Superior temporal gyrus (tissue), 1 donor: ENCODE results near the gene FCGR3A.
"Not testable (repeated sequence)": the region's sequence is repeated elsewhere in the genome, so short reads cannot be mapped to it uniquely, and the experiment has no call there.

Source experiments
- DNase-seq: peaks from one replicate; pipeline ENCODE4 v3.0.0-alpha.2; 2016; ENCODE audit errors: extremely low spot score

The FCGR3A gene

DNA sequence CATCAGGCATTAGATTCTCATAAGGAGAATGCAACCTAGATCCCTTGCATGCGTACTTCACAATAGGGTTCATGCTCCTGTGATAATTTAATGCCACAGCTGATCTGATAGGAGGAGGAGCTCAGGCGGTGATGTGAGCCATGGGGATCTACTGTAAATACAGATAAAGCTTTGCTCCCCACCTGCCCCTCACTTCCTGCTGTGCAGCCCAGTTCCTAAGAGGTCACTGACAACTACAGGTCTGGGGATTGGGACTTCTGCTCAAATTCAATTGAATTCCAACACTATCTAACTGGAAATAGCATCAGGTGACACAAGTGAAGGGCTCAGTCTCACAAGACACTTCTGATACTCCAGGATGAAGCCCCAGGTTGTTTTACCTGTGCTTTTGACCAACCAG is 7.4 kb upstream of the FCGR3A start:
- not testable (repeated sequence) for DNase-seq

DNA sequence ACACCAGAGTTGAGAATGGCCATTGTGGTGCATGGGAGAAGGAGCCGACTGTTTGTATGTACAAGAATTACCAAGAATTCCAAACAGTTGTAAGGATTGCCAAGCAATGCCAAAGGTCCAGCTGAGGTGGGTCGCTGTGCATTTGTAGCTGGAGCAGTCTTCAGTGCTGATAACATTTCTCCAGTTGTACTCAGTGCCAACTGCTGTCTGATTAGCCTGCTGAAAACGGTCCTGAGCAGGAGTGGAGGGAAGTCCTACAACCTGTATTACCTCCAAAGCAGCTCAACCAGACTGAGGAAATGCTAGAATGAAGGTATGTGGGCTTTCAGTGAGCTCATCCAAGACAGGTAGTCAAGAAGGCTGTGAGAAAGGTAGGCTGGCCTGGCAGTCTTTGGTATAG is 6.5 kb upstream of the FCGR3A start:
- not testable (repeated sequence) for DNase-seq

DNA sequence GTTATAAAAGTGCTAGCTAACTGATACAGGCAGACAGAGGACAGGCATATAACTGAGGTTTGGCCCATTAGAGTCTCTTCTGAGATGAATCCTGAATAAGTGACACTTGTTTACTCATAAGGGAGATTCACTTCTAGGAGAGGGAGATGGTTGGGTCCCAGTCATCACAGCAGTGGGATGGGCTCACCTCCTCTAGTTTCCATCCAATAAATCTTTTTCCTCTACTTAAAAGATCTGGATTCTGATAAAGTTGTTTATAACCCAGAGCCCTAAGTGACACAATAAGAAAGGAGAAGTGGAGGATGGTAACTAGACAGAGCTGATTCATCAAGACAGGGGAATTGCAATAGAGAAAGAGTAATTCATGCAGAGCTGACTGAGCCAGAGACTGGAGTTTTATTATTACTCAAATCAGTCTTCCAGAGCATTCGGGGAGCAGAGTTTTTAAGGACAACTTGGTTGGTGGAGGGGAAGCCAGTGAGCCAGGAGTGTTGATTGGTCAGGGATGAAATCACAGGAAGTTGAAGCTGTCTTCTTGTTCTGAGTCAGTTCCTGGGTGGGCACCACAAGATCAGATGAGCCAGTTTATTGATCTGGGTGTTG is 5.3 kb upstream of the FCGR3A start:
- DNase-seq: not testable (repeated sequence)

- DNase-seq: not testable (repeated sequence)
Observed at GRCh38 chr1:161554340-161554739, 4.7 kb upstream of the FCGR3A start.

DNA sequence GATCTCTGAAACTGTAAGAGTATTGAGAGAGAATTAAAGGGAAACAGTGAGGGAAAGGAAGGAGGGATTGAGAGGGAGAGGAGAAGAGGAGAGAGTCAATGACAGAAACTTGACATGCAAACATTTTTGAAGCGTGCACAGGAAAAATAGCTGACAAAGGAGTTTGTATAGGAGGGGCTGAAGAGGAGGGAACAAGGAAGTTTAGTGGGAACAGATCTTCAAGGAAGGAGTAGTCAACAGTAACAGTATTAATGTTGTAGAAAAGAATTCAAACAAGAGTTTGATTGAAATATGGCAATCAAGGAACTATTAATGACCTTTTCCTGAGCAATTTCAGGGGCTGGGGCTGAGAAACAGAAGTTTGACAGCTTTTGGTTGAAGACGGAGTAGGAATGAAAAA is 4.0 kb upstream of the FCGR3A start:
- DNase-seq: not testable (repeated sequence)

DNA sequence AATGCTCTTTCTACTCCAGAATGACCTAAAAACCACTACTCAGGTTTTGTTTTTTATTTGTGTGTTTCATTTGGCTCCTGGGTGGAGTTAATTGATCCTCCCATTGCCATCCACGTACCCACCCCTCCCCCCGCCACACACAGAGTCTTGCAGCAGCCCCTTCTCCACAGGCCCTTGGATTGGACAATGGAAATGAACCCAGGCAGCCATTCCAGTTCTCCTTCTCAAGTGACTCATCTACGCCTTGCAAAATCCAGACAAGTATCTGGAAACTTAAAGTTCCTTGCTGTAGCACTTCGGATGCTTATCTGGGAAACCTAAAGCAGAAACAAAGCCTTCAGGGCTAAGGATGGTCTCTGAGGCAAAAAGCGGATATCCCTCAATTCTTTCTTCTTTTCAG is 1.3 kb upstream of the FCGR3A start:
- DNase-seq: not testable (repeated sequence)

DNA sequence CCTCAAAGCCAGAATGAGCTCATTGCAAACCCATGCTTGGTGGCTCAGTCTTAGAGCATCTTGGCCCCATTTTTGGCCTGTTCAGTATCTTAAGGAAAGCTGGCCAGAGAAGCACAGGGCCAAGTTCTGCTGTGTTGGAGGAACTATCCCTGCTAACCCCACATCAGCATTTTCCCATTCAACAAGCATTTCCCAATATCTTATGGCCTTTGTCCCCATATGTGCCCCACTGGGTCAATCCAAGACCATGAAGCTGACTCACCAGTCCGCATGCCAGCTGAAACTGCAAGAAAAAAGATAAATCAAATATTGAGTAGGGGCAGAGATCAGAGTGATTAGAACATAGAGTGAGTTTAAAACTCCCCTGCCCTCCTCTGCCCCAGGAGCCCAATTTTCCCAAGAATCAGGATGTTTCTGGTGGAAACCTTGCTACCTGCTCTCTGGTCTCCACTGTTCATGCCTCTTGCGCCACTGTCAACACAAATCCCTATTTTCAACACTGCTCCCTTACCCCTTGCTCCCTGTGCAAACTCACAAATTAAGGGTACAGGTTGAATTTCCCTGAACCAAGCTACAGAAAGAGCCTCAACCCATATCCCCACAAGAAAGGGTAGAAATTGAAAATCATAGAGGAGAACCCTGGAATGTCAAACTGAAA is 740 bp downstream of the FCGR3A start:
- not testable (repeated sequence) for DNase-seq

DNA sequence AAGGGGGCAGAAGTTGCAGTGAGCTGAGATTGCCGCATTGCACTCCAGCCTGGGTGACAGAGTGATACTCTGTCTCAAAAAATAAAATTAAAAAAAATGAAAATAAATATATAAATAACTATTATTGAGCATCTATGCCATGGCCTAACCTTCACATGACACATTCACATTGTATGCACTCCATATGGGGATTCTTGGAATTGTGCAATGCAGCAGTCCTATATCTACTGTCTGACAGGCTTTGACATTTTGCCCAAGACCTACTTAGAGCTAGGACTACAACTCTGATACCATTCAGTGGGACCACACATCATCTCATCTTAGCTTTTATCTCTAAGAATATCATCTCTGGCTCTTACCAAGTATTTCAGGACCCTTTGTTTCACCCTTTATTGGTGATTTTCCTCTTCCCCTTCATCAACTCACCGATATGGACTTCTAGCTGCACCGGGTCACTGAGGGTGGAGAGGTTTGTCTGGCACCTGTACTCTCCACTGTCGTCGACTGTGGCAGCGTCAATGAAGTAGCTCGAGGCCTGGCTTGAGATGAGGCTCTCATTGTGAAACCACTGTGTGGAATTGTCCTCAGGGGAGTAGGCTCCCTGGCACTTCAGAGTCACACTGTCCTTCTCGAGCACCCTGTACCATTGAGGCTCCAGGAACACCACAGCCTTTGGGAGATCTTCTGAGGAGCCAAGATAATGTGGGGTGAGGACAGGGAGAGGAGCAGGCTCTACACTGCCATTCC is 1.4 kb downstream of the FCGR3A start:
- not testable (repeated sequence) for DNase-seq

DNA sequence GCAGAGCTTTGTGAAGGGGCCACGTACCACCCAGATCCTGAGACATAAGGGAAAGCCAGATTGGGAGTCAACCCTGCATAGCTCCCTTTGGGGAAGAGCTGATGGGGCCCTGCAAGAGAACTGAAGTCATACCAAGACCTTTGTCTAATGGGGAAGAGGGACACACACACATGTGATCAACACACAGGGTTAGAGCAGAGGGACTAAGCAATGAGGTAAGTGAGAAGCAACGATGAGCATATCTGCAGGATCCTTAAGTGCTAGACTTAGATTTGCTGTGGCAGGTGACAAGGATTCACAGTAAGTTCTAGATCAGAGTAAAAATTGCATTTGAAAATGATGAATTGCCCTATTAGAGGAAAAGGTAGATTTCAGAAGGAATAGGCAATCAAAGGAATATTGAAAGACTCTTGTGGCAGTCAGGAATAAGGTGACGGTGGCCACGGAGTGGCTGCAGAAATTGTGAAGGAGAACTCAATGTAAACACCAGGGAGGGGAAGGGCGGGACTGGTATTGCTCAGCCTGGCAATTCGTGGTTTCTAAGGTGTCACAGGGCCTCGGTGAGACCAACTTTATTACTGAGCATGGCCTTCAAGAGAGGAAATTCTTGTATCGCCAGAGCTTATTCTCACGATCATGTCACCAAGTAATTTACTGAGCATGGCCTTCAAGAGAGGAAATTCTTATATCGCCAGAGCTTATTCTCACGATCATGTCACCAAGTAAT is 4.5 kb downstream of the FCGR3A start:
- not testable (repeated sequence) for DNase-seq

DNA sequence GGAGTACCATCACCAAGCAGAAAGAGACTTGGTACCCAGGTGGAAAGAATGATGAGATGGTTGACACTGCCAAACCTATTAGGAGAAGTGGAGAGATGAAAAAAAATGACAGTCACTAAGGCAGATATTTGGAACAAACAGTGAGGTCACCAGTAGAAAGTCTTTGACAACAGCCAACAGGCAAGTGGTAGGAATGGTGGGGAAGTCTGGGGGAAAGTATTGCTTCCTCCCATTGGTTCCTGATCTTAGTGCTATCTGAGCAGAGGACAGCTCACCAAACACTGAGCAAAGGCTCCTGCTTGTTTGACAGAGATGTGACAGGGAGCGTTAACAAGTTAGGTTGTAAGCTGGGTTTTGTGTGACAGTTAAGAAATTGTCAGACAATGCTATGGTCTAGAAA is 6.5 kb downstream of the FCGR3A start:
- DNase-seq: not testable (repeated sequence)

GRCh38 chr1:161542091-161542559 is 7.5 kb downstream of the FCGR3A start:
- not testable (repeated sequence) for DNase-seq

DNA sequence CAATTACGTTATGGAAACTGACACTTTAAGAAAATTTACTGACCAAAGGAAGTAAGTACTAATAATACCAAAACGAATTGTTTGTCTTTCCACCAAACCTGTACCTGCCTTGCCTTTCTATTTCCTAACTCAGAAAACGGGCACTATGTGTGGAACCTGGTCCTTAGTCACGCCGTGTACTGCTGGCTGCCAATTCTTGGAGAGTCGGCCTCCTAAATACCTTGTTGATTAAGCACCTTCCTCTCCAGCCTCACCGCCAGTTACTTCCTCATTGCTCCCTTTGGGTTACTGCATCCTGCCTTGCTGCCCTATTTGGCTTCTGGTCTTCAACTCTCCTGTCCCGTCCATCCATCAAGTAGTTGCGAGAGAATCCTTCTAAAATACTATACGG is 9.1 kb downstream of the FCGR3A start:
- DNase-seq: not testable (repeated sequence)

GRCh38 chr1:161539731-161540569 is 9.7 kb downstream of the FCGR3A start:
- DNase-seq: peak; percentile 85

GRCh38 chr1:161538925-161539479 is 10.6 kb downstream of the FCGR3A start:
- DNase-seq: not testable (repeated sequence)

DNA sequence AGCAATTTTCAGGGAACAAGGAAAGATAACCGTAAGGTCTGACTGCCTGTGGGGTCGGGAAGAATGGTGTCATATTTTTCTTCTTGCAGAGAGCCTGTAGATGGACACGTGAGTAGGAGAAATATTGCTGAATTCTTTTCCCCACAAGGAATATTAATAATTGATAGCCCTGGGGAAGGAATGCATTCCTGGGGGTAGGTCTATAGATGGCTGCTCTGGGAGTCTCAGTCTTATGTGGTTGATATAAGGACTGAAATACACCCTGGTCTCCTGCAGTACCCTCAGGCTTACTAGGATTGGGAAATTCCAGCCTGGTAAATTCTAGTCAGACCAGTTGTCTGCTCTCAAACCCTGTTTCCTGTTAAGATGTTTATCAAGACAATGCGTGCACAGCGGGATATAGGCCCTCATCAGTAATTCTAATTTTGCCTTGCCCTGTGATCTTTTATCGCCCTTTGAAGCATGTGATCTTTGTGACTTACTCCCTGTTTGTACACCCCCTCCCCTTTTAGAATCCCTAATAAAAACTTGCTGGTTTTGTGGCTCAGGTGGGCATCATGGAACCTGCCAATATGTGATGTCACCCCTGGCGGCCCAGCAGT is 12.4 kb downstream of the FCGR3A start:
- DNase-seq: not testable (repeated sequence)

- peak; percentile 74 for DNase-seq
Observed at GRCh38 chr1:161532644-161533567, 16.7 kb downstream of the FCGR3A start.

GRCh38 chr1:161531986-161532643 is 17.5 kb downstream of the FCGR3A start:
- DNase-seq: peak; percentile 77
